ENCODE measurements around the gene PPME1. TPM values are rescaled to one million over a fixed set of nuclear protein-coding genes. Genes with fewer than 3 reads are reported as not detected.
"Not testable (repeated sequence)": the region's sequence is repeated elsewhere in the genome, so short reads cannot be mapped to it uniquely, and the experiment has no call there.

The PPME1 gene, protein sequence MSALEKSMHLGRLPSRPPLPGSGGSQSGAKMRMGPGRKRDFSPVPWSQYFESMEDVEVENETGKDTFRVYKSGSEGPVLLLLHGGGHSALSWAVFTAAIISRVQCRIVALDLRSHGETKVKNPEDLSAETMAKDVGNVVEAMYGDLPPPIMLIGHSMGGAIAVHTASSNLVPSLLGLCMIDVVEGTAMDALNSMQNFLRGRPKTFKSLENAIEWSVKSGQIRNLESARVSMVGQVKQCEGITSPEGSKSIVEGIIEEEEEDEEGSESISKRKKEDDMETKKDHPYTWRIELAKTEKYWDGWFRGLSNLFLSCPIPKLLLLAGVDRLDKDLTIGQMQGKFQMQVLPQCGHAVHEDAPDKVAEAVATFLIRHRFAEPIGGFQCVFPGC
- total RNA-seq: 10 to 100 TPM; 44.1 to 61.5 TPM

DNA sequence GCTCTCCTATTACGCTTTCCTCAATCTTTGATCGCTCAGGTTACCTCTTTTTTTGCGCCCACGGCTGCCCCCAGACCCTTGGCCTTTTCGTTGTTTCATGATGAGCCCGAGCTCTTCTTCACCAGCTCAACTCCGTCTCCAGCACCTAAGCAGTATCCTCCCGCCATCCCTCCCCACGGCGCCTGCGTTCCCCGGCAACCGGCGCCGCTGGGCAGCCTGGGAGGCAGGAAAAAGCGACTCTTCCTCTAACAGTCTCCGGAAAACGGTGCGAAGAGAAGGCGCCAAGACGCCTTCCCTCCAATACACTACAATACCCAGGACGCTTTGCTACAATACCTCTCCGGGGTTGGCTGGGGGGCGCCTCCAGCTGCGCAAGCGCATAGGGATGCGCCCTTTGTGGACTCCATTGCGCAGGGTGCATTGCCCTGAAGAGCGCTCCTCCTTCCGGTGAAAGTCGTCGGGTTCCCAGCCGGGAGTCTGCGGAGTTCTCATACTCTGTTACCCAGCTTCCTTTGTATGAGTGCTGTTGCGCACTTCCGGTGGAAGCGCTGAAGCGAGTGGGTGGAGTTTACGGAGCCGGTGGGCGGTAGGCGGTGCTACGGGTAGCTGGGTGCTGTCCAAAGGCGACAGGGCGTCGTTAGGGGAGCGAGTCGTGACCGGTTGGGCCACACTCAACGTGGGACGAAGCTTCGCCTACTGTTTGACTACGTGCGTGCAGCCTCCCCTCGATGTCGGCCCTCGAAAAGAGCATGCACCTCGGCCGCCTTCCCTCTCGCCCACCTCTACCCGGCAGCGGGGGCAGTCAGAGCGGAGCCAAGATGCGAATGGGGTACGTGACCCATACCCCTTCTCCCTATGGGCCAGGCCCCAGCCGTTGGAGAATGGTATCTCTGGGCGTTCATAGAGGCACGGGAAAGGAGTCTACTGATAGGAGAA, at the start of gene PPME1, which contains the start of gene C2CD3:
TSS of gene PPME1 (plus strand) at position 596 of the 936 bp plus-strand sequence. CDS start at position 729, 133 bp downstream.
TSS of gene C2CD3 (minus strand) at position 309 of the 936 bp plus-strand sequence. CDS start at position 99, 210 bp downstream.
- DNase-seq: peak; percentile 98
- H3K9ac ChIP-seq (ENCODE audit: low read depth in 2 of 2, low read length in 2 of 2): peak within 1 kb of the TSS; percentile 74 to 84
- no peak for TF ChIP-seq CTCF (IDR thresholded peaks at IDR 0.05)
- peak within 1 kb of the TSS; percentile 59 for H3K4me3 ChIP-seq
- no peaks in the 10 kb centered on the region for H3K27me3 ChIP-seq
- H3K27ac ChIP-seq: peak within 1 kb of the TSS; percentile 68
- H3K4me1 ChIP-seq: peaks cover 5% of the 10 kb centered on the region
- H3K36me3 ChIP-seq: no peaks in the 10 kb centered on the region
- intact Hi-C loops (cut with DNase I): no loop called here
- H3K9me3 ChIP-seq: no peaks in the 10 kb centered on the region

- Histone ChIP-seq H3K4me3 (no peak overlapping the region), H3K9me3 (no peaks in the 10 kb centered on the region), H3K36me3 (no peaks in the 10 kb centered on the region), H3K9ac (ENCODE audit: low read depth in 2 of 2, low read length in 2 of 2) (no peak overlapping the region), H3K27me3 (no peaks in the 10 kb centered on the region), H3K4me1 (no peaks in the 10 kb centered on the region), H3K27ac (no peak overlapping the region)
- intact Hi-C loops (cut with DNase I): no loop called here
- no peak for TF ChIP-seq CTCF (IDR thresholded peaks at IDR 0.05)
- no peak for DNase-seq
Measured at GRCh38 chr11:74121804-74122203, 49.3 kb upstream of the PPME1 start.

DNA sequence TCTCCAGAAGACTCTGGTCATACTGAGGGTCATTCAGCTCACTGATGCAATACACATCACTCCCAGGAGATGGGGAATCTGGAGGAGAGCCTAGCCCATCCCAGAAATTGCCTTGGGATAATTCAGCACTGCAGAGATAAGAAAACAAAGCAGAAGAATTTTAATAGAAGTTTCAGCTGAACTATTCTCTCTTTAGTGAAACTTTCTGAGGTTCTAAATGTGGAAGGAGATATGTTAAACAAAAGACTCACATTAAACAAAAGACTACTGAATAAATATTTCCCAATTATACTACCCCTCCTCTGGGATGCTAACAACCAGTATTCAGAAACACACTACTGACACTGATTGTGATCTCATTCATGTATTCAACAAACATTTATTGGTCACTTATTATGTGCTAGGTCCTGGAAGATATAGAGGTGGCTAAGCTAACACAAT, 48.1 kb upstream of the PPME1 start:
- H3K4me3 ChIP-seq: no peak overlapping the region
- no peak for TF ChIP-seq CTCF (IDR thresholded peaks at IDR 0.05)
- H3K36me3 ChIP-seq: no peaks in the 10 kb centered on the region
- no peaks in the 10 kb centered on the region for H3K27me3 ChIP-seq
- H3K27ac ChIP-seq: no peak overlapping the region
- no peak overlapping the region for H3K9ac ChIP-seq (ENCODE audit: low read depth in 2 of 2, low read length in 2 of 2)
- H3K9me3 ChIP-seq: no peaks in the 10 kb centered on the region
- intact Hi-C loops (cut with DNase I): no loop called here
- H3K4me1 ChIP-seq: no peaks in the 10 kb centered on the region
- DNase-seq: no peak

DNA sequence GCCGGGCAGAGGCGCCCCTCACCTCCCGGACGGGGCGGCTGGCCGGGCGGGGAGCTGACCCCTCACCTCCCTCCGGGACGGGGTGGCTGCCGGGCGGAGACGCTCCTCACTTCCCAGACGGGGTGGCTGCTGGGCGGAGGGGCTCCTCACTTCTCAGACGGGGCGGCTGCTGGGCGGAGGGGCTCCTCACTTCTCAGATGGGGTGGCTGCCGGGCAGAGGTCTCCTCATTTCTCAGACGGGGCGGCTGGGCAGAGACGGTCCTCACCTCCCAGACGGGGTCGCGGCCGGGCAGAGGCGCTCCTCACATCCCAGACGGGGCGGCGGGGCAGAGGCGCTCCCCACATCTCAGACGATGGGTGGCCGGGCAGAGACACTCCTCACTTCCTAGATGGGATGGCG, 42.0 kb upstream of the PPME1 start:
- H3K9ac ChIP-seq (ENCODE audit: low read depth in 2 of 2, low read length in 2 of 2); DNase-seq; H3K27me3 ChIP-seq; H3K27ac ChIP-seq; H3K4me1 ChIP-seq; H3K4me3 ChIP-seq; intact Hi-C loops (cut with DNase I); H3K9me3 ChIP-seq; H3K36me3 ChIP-seq: not testable (repeated sequence)

DNA sequence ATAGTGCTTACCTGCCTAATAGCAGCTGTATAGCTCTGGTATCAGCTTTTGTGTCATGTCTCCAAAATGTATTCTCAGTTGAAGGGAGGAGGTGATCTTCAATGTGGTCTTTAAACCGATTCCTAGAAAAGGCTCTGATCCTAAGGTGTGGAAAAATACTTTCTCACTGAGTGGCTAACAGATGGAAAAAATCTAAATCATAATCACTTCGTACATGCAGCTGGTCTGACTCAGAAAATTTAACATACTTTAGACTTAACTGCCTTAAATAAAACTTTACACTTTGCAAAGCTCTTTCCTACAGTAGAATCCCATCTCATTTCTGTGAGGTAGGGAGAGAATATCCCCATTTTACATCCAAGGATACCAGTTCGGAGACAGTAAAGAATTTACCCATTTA, 38.3 kb upstream of the PPME1 start:
- Histone ChIP-seq H3K27me3 (no peaks in the 10 kb centered on the region), H3K4me3 (no peak overlapping the region), H3K9ac (ENCODE audit: low read depth in 2 of 2, low read length in 2 of 2) (no peak overlapping the region), H3K9me3 (no peaks in the 10 kb centered on the region), H3K36me3 (no peaks in the 10 kb centered on the region), H3K4me1 (no peaks in the 10 kb centered on the region), H3K27ac (no peak overlapping the region)
- no peak for TF ChIP-seq CTCF (IDR thresholded peaks at IDR 0.05)
- DNase-seq: no peak
- intact Hi-C loops (cut with DNase I): no loop called here
